ENCODE results near the gene AURKB. TPM values are rescaled to one million over a fixed set of nuclear protein-coding genes. Genes with fewer than 3 reads are reported as not detected.
"Not testable (repeated sequence)": the region's sequence is repeated elsewhere in the genome, so short reads cannot be mapped to it uniquely, and the experiment has no call there.

The AURKB gene
- total RNA-seq, 1 experiment from 2014 or later, result 99.7 TPM

- Histone ChIP-seq H3K9me3 (replicated peaks) (no peaks in the 10 kb centered on the region), H3K4me3 (peak overlapping the region; percentile 49)
- DNase-seq (ENCODE audit: low read depth in 1 of 2, low spot score in 2 of 2), result peak; percentile 83 to 98
Measured at GRCh38 chr17:8221663-8222379, 11.4 kb upstream of the AURKB start.

GRCh38 chr17:8220783-8221662 is 10.6 kb upstream of the AURKB start:
- H3K4me3 ChIP-seq, result peak overlapping the region; percentile 49
- DNase-seq (ENCODE audit: low read depth in 1 of 2, low spot score in 2 of 2), result peak; percentile 87 to 96
- no peaks in the 10 kb centered on the region for H3K27me3 ChIP-seq (replicated peaks)
- H3K9me3 ChIP-seq (replicated peaks), result no peaks in the 10 kb centered on the region
- H3K4me1 ChIP-seq (replicated peaks), result peaks cover 13% of the 10 kb centered on the region
- no peaks in the 10 kb centered on the region for H3K36me3 ChIP-seq
- peak overlapping the region; percentile 66 for H3K27ac ChIP-seq

More at GRCh38 chr17:8221663-8222379, 11.4 kb upstream of the AURKB start:
- H3K27ac ChIP-seq, result peak overlapping the region; percentile 66
- H3K4me1 ChIP-seq (replicated peaks), result peaks cover 13% of the 10 kb centered on the region
- H3K36me3 ChIP-seq, result no peaks in the 10 kb centered on the region
- H3K27me3 ChIP-seq (replicated peaks), result no peaks in the 10 kb centered on the region

- DNase-seq (ENCODE audit: low read depth in 1 of 2, low spot score in 2 of 2); H3K4me3 ChIP-seq; H3K27ac ChIP-seq; H3K27me3 ChIP-seq (replicated peaks); H3K9me3 ChIP-seq (replicated peaks): not testable (repeated sequence)
- Histone ChIP-seq H3K4me1 (replicated peaks) (peaks cover 11% of the 10 kb centered on the region), H3K36me3 (peaks cover 14% of the 10 kb centered on the region)
Measured at GRCh38 chr17:8214000-8214399, 3.6 kb upstream of the AURKB start.

GRCh38 chr17:8212312-8213180 is 2.2 kb upstream of the AURKB start:
- H3K4me1 ChIP-seq (replicated peaks), result peaks cover 17% of the 10 kb centered on the region
- no peak overlapping the region for H3K4me3 ChIP-seq
- H3K27ac ChIP-seq, result no peak overlapping the region
- no peaks in the 10 kb centered on the region for H3K27me3 ChIP-seq (replicated peaks)
- no peak for DNase-seq (ENCODE audit: low read depth in 1 of 2, low spot score in 2 of 2)
- H3K9me3 ChIP-seq (replicated peaks), result no peaks in the 10 kb centered on the region
- H3K36me3 ChIP-seq, result peaks cover 26% of the 10 kb centered on the region

- no peaks in the 10 kb centered on the region for H3K9me3 ChIP-seq (replicated peaks)
- H3K4me1 ChIP-seq (replicated peaks), result peaks cover 19% of the 10 kb centered on the region
- H3K27me3 ChIP-seq (replicated peaks), result no peaks in the 10 kb centered on the region
- H3K4me3 ChIP-seq, result peak overlapping the region; percentile 80
- peak; percentile 48 to 56 for DNase-seq (ENCODE audit: low read depth in 1 of 2, low spot score in 2 of 2)
- peaks cover 42% of the 10 kb centered on the region for H3K36me3 ChIP-seq
- peak overlapping the region; percentile 98 for H3K27ac ChIP-seq
Measured at GRCh38 chr17:8210761-8211458, 535 bp upstream of the AURKB start.

GRCh38 chr17:8206536-8206935 is 3.8 kb downstream of the AURKB start:
- H3K9me3 ChIP-seq (replicated peaks), result no peaks in the 10 kb centered on the region
- no peak overlapping the region for H3K27ac ChIP-seq
- peaks cover 83% of the 10 kb centered on the region for H3K36me3 ChIP-seq
- peaks cover 18% of the 10 kb centered on the region for H3K4me1 ChIP-seq (replicated peaks)
- no peaks in the 10 kb centered on the region for H3K27me3 ChIP-seq (replicated peaks)
- no peak for DNase-seq (ENCODE audit: low read depth in 1 of 2, low spot score in 2 of 2)
- H3K4me3 ChIP-seq, result no peak overlapping the region

- Histone ChIP-seq H3K9me3 (replicated peaks) (no peaks in the 10 kb centered on the region), H3K36me3 (peaks cover 88% of the 10 kb centered on the region), H3K27me3 (replicated peaks) (no peaks in the 10 kb centered on the region), H3K27ac (no peak overlapping the region), H3K4me1 (replicated peaks) (peaks cover 12% of the 10 kb centered on the region), H3K4me3 (no peak overlapping the region)
- DNase-seq (ENCODE audit: low read depth in 1 of 2, low spot score in 2 of 2), result no peak
Measured at GRCh38 chr17:8204761-8205555, 5.4 kb downstream of the AURKB start.

- DNase-seq (ENCODE audit: low read depth in 1 of 2, low spot score in 2 of 2), result peak; percentile 51 to 58
- no peak overlapping the region for H3K4me3 ChIP-seq
- H3K27ac ChIP-seq, result no peak overlapping the region
- H3K4me1 ChIP-seq (replicated peaks), result peaks cover 36% of the 10 kb centered on the region
- 0 out of 2 replicates have a peak, but pooled peaks cover 4% of the 10 kb centered on the region for H3K36me3 ChIP-seq
- H3K9me3 ChIP-seq (replicated peaks), result no peaks in the 10 kb centered on the region
- no peaks in the 10 kb centered on the region for H3K27me3 ChIP-seq (replicated peaks)
Measured at GRCh38 chr17:8192070-8192815, 18.1 kb downstream of the AURKB start.

- Histone ChIP-seq H3K27me3 (replicated peaks) (no peaks in the 10 kb centered on the region), H3K9me3 (replicated peaks) (no peaks in the 10 kb centered on the region), H3K27ac (no peak overlapping the region)
Measured at GRCh38 chr17:8190506-8190905, 19.9 kb downstream of the AURKB start.

GRCh38 chr17:8189711-8190477 is 20.5 kb downstream of the AURKB start, which contains the start of gene BORCS6:
BORCS6 (minus strand) TSS chr17:8190180; CDS start chr17:8190140, 40 bp downstream.
- peak within 1 kb of the TSS; percentile 54 for H3K27ac ChIP-seq
- H3K27me3 ChIP-seq (replicated peaks), result no peaks in the 10 kb centered on the region
- DNase-seq (ENCODE audit: low read depth in 1 of 2, low spot score in 2 of 2), result peak; percentile 93 to 98
- no peaks in the 10 kb centered on the region for H3K9me3 ChIP-seq (replicated peaks)
- H3K36me3 ChIP-seq, result 0 out of 2 replicates have a peak, but pooled peaks cover 4% of the 10 kb centered on the region
- H3K4me3 ChIP-seq, result peak within 1 kb of the TSS; percentile 72
- H3K4me1 ChIP-seq (replicated peaks), result peaks cover 30% of the 10 kb centered on the region

More at GRCh38 chr17:8190506-8190905, 19.9 kb downstream of the AURKB start:
- Histone ChIP-seq H3K4me3 (peak overlapping the region; percentile 72), H3K4me1 (replicated peaks) (peaks cover 30% of the 10 kb centered on the region), H3K36me3 (0 out of 2 replicates have a peak, but pooled peaks cover 4% of the 10 kb centered on the region)
- no peak for DNase-seq (ENCODE audit: low read depth in 1 of 2, low spot score in 2 of 2)

GRCh38 chr17:8189041-8189710 is 21.2 kb downstream of the AURKB start:
- Histone ChIP-seq H3K27ac (peak overlapping the region; percentile 54; the same call in 1 of the 2 replicates), H3K4me3 (peak overlapping the region; percentile 72), H3K27me3 (replicated peaks) (no peaks in the 10 kb centered on the region), H3K9me3 (replicated peaks) (no peaks in the 10 kb centered on the region), H3K36me3 (0 out of 2 replicates have a peak, but pooled peaks cover 4% of the 10 kb centered on the region), H3K4me1 (replicated peaks) (peaks cover 30% of the 10 kb centered on the region)
- DNase-seq (ENCODE audit: low read depth in 1 of 2, low spot score in 2 of 2), result no peak

All from SJSA1 (cell line).